ENCODE results near the gene GPR160. TPM values are rescaled to one million over a fixed set of nuclear protein-coding genes. Genes with fewer than 3 reads are reported as not detected.
A peak's percentile ranks its signal among the peaks of the same experiment; 100 is the strongest.

The GPR160 gene
- total and polyA plus RNA-seq, 10 donors, result 17.1 to 52.2 (median 25.2) TPM

DNA sequence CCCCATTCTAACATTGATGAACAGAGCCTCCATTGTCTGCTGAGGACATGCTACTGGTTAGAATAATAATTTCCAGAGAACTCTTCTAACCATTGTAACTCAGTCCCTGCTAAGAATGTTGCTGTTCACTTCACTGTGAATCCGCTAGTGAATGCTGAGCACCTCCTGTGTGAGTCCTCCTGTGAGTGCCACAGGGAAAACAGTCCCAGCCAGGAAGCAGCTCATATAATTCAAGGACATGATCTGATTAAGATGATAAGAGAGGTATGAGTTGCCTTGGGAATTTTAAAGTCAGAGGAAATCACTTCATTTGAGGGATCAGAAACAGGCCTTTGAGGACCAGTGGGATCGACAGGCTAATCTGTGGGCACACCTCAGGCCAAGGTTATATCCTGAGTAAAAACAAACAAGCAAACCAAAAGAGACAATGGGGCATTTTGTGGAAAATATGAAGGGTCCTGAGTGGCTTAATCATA, 33.9 kb upstream of the GPR160 start:
- WGBS, 5 donors, result 70 to 93% (median 78%) methylated on average over 2 of the region's 2 CpGs
- no peaks in the 10 kb centered on the region for H3K27me3 ChIP-seq (replicated peaks in 1 of 7)
- intact Hi-C loops (cut with DNase I; ENCODE audit: low total_unique reads), result no loop called here

GRCh38 chr3:170007031-170007663, 30.6 kb upstream of the GPR160 start:
- H3K4me3 ChIP-seq, result peak overlapping the region in 1 of 8 donors; percentile 21
- WGBS, 5 donors, result 28 to 44% (median 32%) methylated on average over 7 of the region's 7 CpGs
- H3K4me1 ChIP-seq, result peaks cover 12 to 62% (median 44%) of the 10 kb centered on the region in 6 donors
- TF ChIP-seq, protein P1, sequence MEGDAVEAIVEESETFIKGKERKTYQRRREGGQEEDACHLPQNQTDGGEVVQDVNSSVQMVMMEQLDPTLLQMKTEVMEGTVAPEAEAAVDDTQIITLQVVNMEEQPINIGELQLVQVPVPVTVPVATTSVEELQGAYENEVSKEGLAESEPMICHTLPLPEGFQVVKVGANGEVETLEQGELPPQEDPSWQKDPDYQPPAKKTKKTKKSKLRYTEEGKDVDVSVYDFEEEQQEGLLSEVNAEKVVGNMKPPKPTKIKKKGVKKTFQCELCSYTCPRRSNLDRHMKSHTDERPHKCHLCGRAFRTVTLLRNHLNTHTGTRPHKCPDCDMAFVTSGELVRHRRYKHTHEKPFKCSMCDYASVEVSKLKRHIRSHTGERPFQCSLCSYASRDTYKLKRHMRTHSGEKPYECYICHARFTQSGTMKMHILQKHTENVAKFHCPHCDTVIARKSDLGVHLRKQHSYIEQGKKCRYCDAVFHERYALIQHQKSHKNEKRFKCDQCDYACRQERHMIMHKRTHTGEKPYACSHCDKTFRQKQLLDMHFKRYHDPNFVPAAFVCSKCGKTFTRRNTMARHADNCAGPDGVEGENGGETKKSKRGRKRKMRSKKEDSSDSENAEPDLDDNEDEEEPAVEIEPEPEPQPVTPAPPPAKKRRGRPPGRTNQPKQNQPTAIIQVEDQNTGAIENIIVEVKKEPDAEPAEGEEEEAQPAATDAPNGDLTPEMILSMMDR (IDR thresholded peaks at IDR 0.05 in 8 of 11, conservative IDR thresholded peaks at IDR 0.05 in 3 of 11), result no peak
- TF ChIP-seq POLR2A (IDR thresholded peaks at IDR 0.05) (no peak), POLR2AphosphoS5 (IDR thresholded peaks at IDR 0.05) (peak in 1 of 3 donors; percentile 70)
- intact Hi-C loops (cut with DNase I; ENCODE audit: low total_unique reads), result no loop called here
- no peaks in the 10 kb centered on the region for H3K9me3 ChIP-seq
- DNase-seq, result peak; percentile 80
- no peaks in the 10 kb centered on the region for H3K27me3 ChIP-seq (replicated peaks in 1 of 7)
- H3K36me3 ChIP-seq, result no peaks in the 10 kb centered on the region
- peak overlapping the region in 7 of 8 donors; percentile 55 to 92 (median 71) for H3K27ac ChIP-seq

More for the DNA sequence above, 33.9 kb upstream of the GPR160 start:
- Histone ChIP-seq H3K4me1 (peaks cover 12 to 80% (median 49%) of the 10 kb centered on the region in 6 donors), H3K4me3 (no peak overlapping the region), H3K27ac (peak overlapping the region; percentile 43 to 92 (median 84)), H3K36me3 (peaks cover 0 to 11% (median 0%) of the 10 kb centered on the region in 6 donors), H3K9me3 (no peaks in the 10 kb centered on the region)
- DNase-seq, result no peak
- TF ChIP-seq POLR2AphosphoS5 (IDR thresholded peaks at IDR 0.05) (peak in 1 of 3 donors; percentile 52), POLR2A (IDR thresholded peaks at IDR 0.05) (no peak)

DNA sequence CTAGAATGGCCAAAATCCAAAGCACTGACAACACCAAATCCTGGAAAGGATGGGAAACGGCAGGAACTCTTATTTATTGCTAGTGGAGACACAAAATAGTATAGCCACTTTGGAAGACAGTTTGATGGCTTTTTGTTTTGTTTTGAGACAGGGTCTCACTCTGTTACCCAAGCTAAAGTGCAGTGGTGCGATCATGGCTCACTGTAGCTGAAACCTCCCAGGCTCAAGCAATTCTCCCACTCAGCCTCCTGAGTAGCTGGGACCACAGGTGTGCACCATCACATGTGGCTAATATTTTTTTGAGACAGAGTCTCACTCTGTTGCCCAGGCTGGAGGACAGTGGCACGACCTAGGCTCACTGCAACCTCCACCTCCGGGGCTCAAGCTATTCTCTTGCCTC, 27.3 kb upstream of the GPR160 start:
- Histone ChIP-seq H3K27me3 (replicated peaks in 1 of 7) (no peaks in the 10 kb centered on the region), H3K4me3 (no peak overlapping the region), H3K36me3 (no peaks in the 10 kb centered on the region), H3K4me1 (peaks cover 9 to 29% (median 18%) of the 10 kb centered on the region in 6 donors), H3K27ac (no peak overlapping the region), H3K9me3 (no peaks in the 10 kb centered on the region)
- DNase-seq, result no peak
- WGBS, 5 donors, result 50 to 86% (median 83%) methylated on average over 2 to 4 of the region's 4 CpGs
- intact Hi-C loops (cut with DNase I; ENCODE audit: low total_unique reads), result no loop called here
- TF ChIP-seq POLR2AphosphoS5 (IDR thresholded peaks at IDR 0.05), result no peak
- no peak for TF ChIP-seq POLR2A (IDR thresholded peaks at IDR 0.05)
- TF ChIP-seq, protein P1 (IDR thresholded peaks at IDR 0.05 in 8 of 11, conservative IDR thresholded peaks at IDR 0.05 in 3 of 11), result no peak

DNA sequence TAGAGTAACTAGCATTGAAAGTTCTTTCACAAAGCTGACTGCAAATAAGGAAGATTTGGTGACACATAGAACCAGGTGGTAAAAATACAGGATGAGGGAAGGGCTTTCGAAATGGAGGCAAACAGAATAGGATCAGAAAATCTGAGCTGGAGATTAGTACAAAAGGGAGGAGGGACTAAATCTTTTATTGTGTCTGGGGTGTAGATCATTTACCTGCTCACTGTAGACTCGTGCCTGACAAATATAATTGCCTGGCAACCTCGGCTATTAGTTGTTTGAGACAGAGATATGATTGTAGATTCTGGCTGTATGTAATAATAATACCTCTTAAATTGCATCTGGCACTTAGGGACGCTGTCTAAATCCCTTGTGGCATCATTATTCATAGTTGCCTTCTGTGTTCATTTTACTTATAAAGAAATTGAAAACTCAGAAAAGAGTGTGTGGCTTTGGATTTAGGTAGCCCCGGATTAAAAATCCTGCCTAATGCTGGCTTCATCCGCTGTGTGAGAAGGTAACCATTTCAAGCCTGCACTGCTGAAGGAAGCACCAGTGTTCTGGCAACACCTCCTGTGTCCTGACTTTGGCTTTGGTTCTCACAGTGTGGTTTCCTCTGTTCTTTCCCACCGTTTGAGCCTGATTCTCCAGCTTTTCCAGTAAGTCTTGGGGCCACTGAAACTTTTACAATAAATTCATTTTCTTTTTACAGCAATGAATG, 25.0 kb upstream of the GPR160 start:
- Histone ChIP-seq H3K4me1 (peaks cover 0 to 5% (median under 1%) of the 10 kb centered on the region in 6 donors), H3K4me3 (no peak overlapping the region), H3K27ac (no peak overlapping the region), H3K27me3 (replicated peaks in 1 of 7) (no peaks in the 10 kb centered on the region), H3K9me3 (no peaks in the 10 kb centered on the region), H3K36me3 (no peaks in the 10 kb centered on the region)
- WGBS, 5 donors, result 67 to 76% (median 73%) methylated on average over 7 of the region's 7 CpGs
- intact Hi-C loops (cut with DNase I; ENCODE audit: low total_unique reads), result no loop called here
- TF ChIP-seq, protein P1 (IDR thresholded peaks at IDR 0.05 in 8 of 11, conservative IDR thresholded peaks at IDR 0.05 in 3 of 11), result no peak
- TF ChIP-seq POLR2A (IDR thresholded peaks at IDR 0.05), result no peak
- no peak for TF ChIP-seq POLR2AphosphoS5 (IDR thresholded peaks at IDR 0.05)
- no peak for DNase-seq

Data from spleen (tissue), 11 donors.